ENCODE data around the gene LDLRAD3. TPM values are rescaled to one million over a fixed set of nuclear protein-coding genes. Genes with fewer than 3 reads are reported as not detected.

Gene LDLRAD3
- total and polyA plus RNA-seq, 11 donors = 1.1 to 7.7 (median 2.6) TPM

DNA sequence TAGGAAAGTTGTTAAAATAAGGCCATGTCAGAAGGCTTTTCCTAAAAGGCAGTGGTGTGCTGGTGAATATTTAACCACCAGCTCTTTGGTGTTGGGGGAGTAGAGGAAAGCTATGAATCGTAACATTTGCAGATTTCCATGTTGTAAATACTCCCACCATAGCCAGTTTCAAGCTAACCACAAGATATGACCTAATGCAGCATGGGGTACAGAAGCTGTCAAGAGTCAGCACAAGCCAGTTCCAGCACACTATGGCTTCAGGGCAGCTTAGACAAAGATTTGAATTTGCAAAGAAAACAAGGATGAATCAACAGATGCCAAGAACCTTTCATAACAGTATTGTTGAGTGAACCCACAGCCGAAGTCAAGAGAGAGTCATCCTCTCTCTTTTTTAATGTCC, 305.4 kb downstream of the LDLRAD3 start:
- 76 to 87% (median 80%) methylated on average over 2 of the region's 2 CpGs for WGBS, 4 donors
- DNase-seq = no peak
- peak overlapping the region in 1 of 12 donors; percentile 51 for H3K27ac ChIP-seq

DNA sequence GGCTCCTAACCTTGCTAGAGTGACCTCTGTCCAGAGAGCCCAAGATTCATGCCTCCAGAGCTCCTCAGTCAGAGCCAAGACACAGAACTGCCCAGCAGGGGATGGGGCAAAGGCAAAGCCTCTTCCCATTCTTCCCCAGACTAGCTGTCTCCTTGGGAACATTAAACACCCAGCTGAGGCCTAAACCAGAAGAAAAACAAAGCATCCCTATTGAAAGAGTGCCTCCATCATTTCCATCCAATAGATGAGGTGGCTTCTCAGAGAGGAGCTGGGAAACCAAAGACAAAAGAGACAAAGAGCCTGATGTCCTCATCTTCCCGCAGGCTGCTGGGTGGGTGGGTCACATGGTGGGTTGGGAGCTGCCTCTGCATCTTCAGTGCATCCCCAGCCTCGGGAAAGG, 308.0 kb downstream of the LDLRAD3 start:
- Histone ChIP-seq H3K27ac (no peak overlapping the region), H3K4me1 (peaks cover 0 to 8% (median 0%) of the 10 kb centered on the region in 12 donors), H3K27me3 (peaks cover 0 to 5% (median 0%) of the 10 kb centered on the region in 9 donors), H3K36me3 (no peaks in the 10 kb centered on the region), H3K9me3 (peaks cover 0 to 17% (median 0%) of the 10 kb centered on the region in 12 donors), H3K4me3 (no peak overlapping the region)
- DNase-seq (no peak), ATAC-seq (no peak)
- 78 to 89% (median 84%) methylated on average over 2 of the region's 2 CpGs for WGBS, 4 donors
- TF ChIP-seq, protein P1, sequence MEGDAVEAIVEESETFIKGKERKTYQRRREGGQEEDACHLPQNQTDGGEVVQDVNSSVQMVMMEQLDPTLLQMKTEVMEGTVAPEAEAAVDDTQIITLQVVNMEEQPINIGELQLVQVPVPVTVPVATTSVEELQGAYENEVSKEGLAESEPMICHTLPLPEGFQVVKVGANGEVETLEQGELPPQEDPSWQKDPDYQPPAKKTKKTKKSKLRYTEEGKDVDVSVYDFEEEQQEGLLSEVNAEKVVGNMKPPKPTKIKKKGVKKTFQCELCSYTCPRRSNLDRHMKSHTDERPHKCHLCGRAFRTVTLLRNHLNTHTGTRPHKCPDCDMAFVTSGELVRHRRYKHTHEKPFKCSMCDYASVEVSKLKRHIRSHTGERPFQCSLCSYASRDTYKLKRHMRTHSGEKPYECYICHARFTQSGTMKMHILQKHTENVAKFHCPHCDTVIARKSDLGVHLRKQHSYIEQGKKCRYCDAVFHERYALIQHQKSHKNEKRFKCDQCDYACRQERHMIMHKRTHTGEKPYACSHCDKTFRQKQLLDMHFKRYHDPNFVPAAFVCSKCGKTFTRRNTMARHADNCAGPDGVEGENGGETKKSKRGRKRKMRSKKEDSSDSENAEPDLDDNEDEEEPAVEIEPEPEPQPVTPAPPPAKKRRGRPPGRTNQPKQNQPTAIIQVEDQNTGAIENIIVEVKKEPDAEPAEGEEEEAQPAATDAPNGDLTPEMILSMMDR (IDR thresholded peaks at IDR 0.05) = no peak
- no peak for TF ChIP-seq POLR2A (IDR thresholded peaks at IDR 0.05)
- intact Hi-C loops (cut with DNase I) = loop anchor here in 3 of 10 donors (10.0 kb wide), 3 partner anchors 87 to 207 kb away; no protein-coding TSS in a partner anchor

More for the DNA sequence above, 305.4 kb downstream of the LDLRAD3 start:
- Histone ChIP-seq H3K4me3 (no peak overlapping the region), H3K36me3 (no peaks in the 10 kb centered on the region), H3K9me3 (peaks cover 0 to 10% (median 0%) of the 10 kb centered on the region in 12 donors), H3K4me1 (peaks cover 0 to 8% (median 0%) of the 10 kb centered on the region in 12 donors), H3K27me3 (no peaks in the 10 kb centered on the region)
- TF ChIP-seq, protein P1 (IDR thresholded peaks at IDR 0.05) = no peak
- TF ChIP-seq POLR2A (IDR thresholded peaks at IDR 0.05) = no peak
- no peak for ATAC-seq
- intact Hi-C loops (cut with DNase I) = no loop called here

DNA sequence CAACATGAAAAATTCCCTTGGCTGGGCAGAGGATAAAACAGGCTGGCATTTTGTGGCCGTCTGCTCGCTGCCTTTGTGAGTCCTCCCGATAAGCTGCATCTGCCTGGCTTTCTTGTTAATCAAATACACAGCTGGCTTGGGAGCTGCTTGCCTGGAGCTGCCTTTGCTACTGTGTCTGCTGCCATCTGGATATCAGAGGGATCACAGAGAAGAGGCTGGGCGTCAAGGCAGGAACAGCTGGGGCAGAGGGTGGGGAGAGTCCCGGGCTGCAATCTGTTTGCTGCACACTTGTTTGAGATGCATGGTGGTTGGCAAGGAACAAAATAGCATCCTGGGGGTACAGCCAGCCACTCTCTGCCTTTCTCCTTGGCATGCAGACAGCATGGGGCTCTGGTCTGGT, 309.4 kb downstream of the LDLRAD3 start:
- no peak for DNase-seq
- Histone ChIP-seq H3K9me3 (peaks cover 0 to 17% (median 0%) of the 10 kb centered on the region in 12 donors), H3K36me3 (no peaks in the 10 kb centered on the region), H3K27me3 (peaks cover 0 to 12% (median 0%) of the 10 kb centered on the region in 9 donors), H3K4me1 (peaks cover 0 to 4% (median 0%) of the 10 kb centered on the region in 12 donors), H3K27ac (no peak overlapping the region), H3K4me3 (no peak overlapping the region)
- no peak for TF ChIP-seq POLR2A (IDR thresholded peaks at IDR 0.05)
- TF ChIP-seq, protein P1 (IDR thresholded peaks at IDR 0.05) = no peak
- intact Hi-C loops (cut with DNase I) = loop anchor here in 3 of 10 donors (10.0 kb wide), 3 partner anchors 88 to 208 kb away; no protein-coding TSS in a partner anchor
- peak in 1 of 4 donors; percentile 40 for ATAC-seq
- WGBS, 4 donors = 34 to 66% (median 47%) methylated on average over 5 of the region's 5 CpGs

- Histone ChIP-seq H3K27me3 (peaks cover 0 to 12% (median 0%) of the 10 kb centered on the region in 9 donors), H3K4me1 (peaks cover 0 to 6% (median 0%) of the 10 kb centered on the region in 12 donors), H3K9me3 (peaks cover 0 to 17% (median 0%) of the 10 kb centered on the region in 12 donors), H3K36me3 (no peaks in the 10 kb centered on the region), H3K4me3 (no peak overlapping the region), H3K27ac (no peak overlapping the region)
- WGBS, 4 donors = 85 to 100% (median 90%) methylated on average over 1 of the region's 1 CpG
- intact Hi-C loops (cut with DNase I) = loop anchor here in 7 of 10 donors (5.0 to 10.0 kb wide), 7 partner anchors 90 to 767 kb away; partner anchors contain the start of gene FJX1 (in 3 of the 7)
- ATAC-seq (no peak), DNase-seq (no peak)
- TF ChIP-seq, protein P1 (IDR thresholded peaks at IDR 0.05) = no peak
- no peak for TF ChIP-seq POLR2A (IDR thresholded peaks at IDR 0.05)
Measured at GRCh38 chr11:36254713-36255112, 310.9 kb downstream of the LDLRAD3 start.
